Measurements from ENCODE around the gene DENND4A. TPM values are rescaled to one million over a fixed set of nuclear protein-coding genes. Genes with fewer than 3 reads are reported as not detected.

DENND4A gene
- total RNA-seq, 4 donors from 2014 or later = 24.4 to 46.4 (median 33.1) TPM

GRCh38 chr15:65623103-65623502, 169.0 kb downstream of the DENND4A start:
- Histone ChIP-seq H3K9me3 (no peaks in the 10 kb centered on the region), H3K27me3 (no peaks in the 10 kb centered on the region), H3K27ac (no peak overlapping the region), H3K4me3 (no peak overlapping the region), H3K4me1 (no peaks in the 10 kb centered on the region), H3K36me3 (no peaks in the 10 kb centered on the region)
- DNase-seq = no peak
- no peak for TF ChIP-seq CTCF (IDR thresholded peaks at IDR 0.05 in 4 of 5, conservative IDR thresholded peaks at IDR 0.05 in 1 of 5)
- no peak for TF ChIP-seq POLR2A (IDR thresholded peaks at IDR 0.05)
- no peak for ATAC-seq
- intact Hi-C loops (cut with DNase I; ENCODE audit: low total_unique reads) (no loop called here), in situ Hi-C loops (cut with MboI; ENCODE audit: low sequenced_read_pairs in 4 of 4) (no loop called here)

GRCh38 chr15:65621638-65622037, 170.5 kb downstream of the DENND4A start, which contains the start of gene SLC24A1:
Gene SLC24A1, plus strand, starts transcription at chr15:65621938. Its CDS starts 2,143 bp downstream, at chr15:65624081.
- no peak for ATAC-seq
- in situ Hi-C loops (cut with MboI; ENCODE audit: low sequenced_read_pairs in 4 of 4) = no loop called here

GRCh38 chr15:65620833-65621232, 171.3 kb downstream of the DENND4A start:
- H3K4me3 ChIP-seq = no peak overlapping the region
- no peak overlapping the region for H3K27ac ChIP-seq
- H3K27me3 ChIP-seq = no peaks in the 10 kb centered on the region
- H3K9me3 ChIP-seq = no peaks in the 10 kb centered on the region
- H3K36me3 ChIP-seq = no peaks in the 10 kb centered on the region
- intact Hi-C loops (cut with DNase I; ENCODE audit: low total_unique reads) (no loop called here), in situ Hi-C loops (cut with MboI; ENCODE audit: low sequenced_read_pairs in 4 of 4) (no loop called here)
- H3K4me1 ChIP-seq = no peaks in the 10 kb centered on the region
- no peak for DNase-seq
- no peak for ATAC-seq
- no peak for TF ChIP-seq POLR2A (IDR thresholded peaks at IDR 0.05)
- TF ChIP-seq CTCF (IDR thresholded peaks at IDR 0.05 in 4 of 5, conservative IDR thresholded peaks at IDR 0.05 in 1 of 5) = no peak

More at GRCh38 chr15:65621638-65622037, 170.5 kb downstream of the DENND4A start, which contains the start of gene SLC24A1:
- TF ChIP-seq POLR2A (IDR thresholded peaks at IDR 0.05) = no peak
- no peak for TF ChIP-seq CTCF (IDR thresholded peaks at IDR 0.05 in 4 of 5, conservative IDR thresholded peaks at IDR 0.05 in 1 of 5)
- Histone ChIP-seq H3K27me3 (no peaks in the 10 kb centered on the region), H3K4me3 (no peak within 1 kb of the TSS), H3K27ac (no peak within 1 kb of the TSS), H3K9me3 (no peaks in the 10 kb centered on the region), H3K4me1 (no peaks in the 10 kb centered on the region), H3K36me3 (no peaks in the 10 kb centered on the region)
- no peak for DNase-seq
- intact Hi-C loops (cut with DNase I; ENCODE audit: low total_unique reads) = no loop called here

- DNase-seq (no peak), ATAC-seq (no peak)
- Histone ChIP-seq H3K9me3 (no peaks in the 10 kb centered on the region), H3K27me3 (no peaks in the 10 kb centered on the region), H3K27ac (no peak overlapping the region), H3K4me3 (no peak overlapping the region), H3K36me3 (no peaks in the 10 kb centered on the region), H3K4me1 (no peaks in the 10 kb centered on the region)
- intact Hi-C loops (cut with DNase I; ENCODE audit: low total_unique reads) (loop anchor here (10.0 kb wide), 2 partner anchors 315 to 485 kb away; partner anchors contain the start of genes PDCD7 and RNU5B-1), in situ Hi-C loops (cut with MboI; ENCODE audit: low sequenced_read_pairs in 4 of 4) (no loop called here)
- no peak for TF ChIP-seq POLR2A (IDR thresholded peaks at IDR 0.05)
- TF ChIP-seq CTCF (IDR thresholded peaks at IDR 0.05 in 4 of 5, conservative IDR thresholded peaks at IDR 0.05 in 1 of 5) = no peak
Observed at GRCh38 chr15:65619626-65620290, 172.3 kb downstream of the DENND4A start.
